GM12891 (cell line): Measurements from ENCODE around the gene MEGF6.

ENCODE experiments used
- DNase-seq: peaks from one replicate; pipeline ENCODE4 v3.0.0; 2011; ENCODE audit warnings: low spot score; ENCODE audit not compliant: insufficient read length
- FAIRE-seq: peaks from 2 replicates; lab custom pipeline; 2011; peaks lifted over from hg19 to GRCh38; lab: Jason Lieb, UNC
- PAX5 ChIP-seq: IDR thresholded peaks from 2 replicates; pipeline ENCODE4 v1.6.1; 2011; ENCODE audit warnings: low read length, moderate library complexity, mild to moderate bottlenecking; ENCODE audit not compliant: insufficient read depth, severe bottlenecking
- POLR2A ChIP-seq: IDR thresholded peaks from 2 replicates; pipeline ENCODE4 v1.6.1; 2011; ENCODE audit warnings: low read depth, low read length, control low read depth
- POLR2AphosphoS5 ChIP-seq: IDR thresholded peaks from 2 replicates; pipeline ENCODE4 v1.6.1; 2011; ENCODE audit warnings: low read depth, low read length, control low read depth
- POU2F2 ChIP-seq: IDR thresholded peaks from 2 replicates; pipeline ENCODE4 v1.6.1; 2011; ENCODE audit warnings: low read depth, mild to moderate bottlenecking, control low read depth, low read length, moderate library complexity
- SPI1 ChIP-seq: IDR thresholded peaks from 2 replicates; pipeline ENCODE4 v1.6.1; 2011; ENCODE audit warnings: low read depth, low read length, control low read depth
- TAF1 ChIP-seq: IDR thresholded peaks from 2 replicates; pipeline ENCODE4 v1.6.1; 2011; ENCODE audit warnings: low read depth, low read length, control low read depth

Gene MEGF6

DNA sequence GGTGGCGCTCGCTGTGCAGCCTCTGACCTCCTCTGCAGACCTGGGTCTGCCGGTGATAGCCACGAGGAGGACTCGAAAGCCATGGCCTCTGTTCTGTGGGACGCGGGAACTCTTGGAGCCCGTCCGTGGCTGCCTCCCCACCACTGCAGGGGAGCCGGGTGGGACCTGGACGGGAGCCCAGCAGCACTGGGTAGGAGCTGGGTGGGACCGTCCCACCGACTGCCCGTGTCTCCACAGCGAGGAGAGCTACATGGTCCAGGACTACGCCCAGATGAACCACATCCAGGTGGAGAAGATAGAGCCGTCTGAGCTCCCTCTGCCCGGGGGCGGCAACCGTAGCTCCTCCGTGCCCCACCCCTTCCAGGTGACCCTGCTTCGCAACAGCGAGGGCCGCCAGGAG is 133.1 kb downstream of the MEGF6 start:
- FAIRE-seq (no peak), DNase-seq (no peak)
- no peak for TF ChIP-seq SPI1
- TF ChIP-seq POLR2A, result no peak
- no peak for TF ChIP-seq POLR2AphosphoS5
- TF ChIP-seq POU2F2, result no peak

DNA sequence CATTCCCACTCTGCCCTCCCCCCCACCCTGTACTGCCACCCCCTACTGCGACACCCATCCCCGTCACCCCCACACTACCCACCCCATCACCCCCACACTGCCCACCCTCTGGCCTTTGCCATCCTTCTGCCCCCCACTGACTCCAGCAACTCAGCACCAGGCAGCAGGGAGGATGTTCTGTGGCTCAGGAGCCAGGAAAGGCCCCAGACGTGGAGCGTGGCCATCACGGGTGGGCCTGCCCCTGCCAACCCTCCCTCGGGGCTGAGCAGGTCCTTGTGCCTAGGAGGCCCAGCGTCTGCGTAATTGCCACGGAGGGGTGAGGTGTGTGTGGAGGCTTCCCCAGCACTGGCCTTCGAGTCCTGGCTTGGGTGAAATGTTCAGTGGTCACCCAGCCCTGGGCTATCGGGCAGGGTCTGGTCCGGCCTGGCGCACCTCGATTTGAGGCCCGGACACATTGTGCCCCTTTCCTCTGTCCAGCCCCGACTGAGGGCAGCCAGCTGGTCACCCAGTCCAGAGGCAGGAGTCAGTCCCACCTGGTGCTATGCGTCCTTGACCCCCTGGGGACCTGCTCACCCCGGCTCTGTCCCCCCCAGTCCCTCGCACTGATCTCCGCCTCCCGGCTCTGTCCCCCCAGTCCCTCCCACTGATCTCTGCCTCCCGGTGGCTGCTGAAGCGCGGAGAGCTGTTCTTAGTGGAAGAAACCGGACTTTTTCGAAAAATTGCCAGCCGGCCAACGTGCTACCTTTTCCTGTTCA is 133.9 kb downstream of the MEGF6 start:
- TF ChIP-seq SPI1 (no peak), TAF1 (no peak), POU2F2 (no peak), POLR2A (no peak), POLR2AphosphoS5 (no peak), PAX5 (no peak)
- FAIRE-seq (no peak), DNase-seq (peak; percentile 64)

DNA sequence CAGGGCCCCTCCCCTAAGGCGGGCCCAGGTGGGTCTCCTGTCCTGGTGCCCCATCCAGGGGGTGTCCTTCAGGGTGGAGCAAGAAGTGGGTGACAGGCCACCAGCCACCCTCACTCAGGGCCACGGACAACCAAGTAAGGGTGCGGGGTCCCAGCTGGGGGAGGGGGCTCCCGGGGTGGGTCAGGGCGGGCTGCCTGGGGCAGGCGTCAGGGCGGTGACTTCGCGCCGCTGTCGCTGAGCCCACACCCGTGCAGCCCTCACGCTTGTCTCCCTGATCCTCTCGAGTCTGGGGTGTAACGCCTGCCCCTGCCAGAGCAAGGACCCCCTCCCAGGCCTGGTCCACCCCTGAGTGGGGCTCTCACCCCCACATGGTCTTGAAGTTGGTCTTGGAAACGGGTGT is 134.6 kb downstream of the MEGF6 start:
- no peak for FAIRE-seq
- no peak for TF ChIP-seq SPI1
- TF ChIP-seq PAX5, result no peak
- no peak for TF ChIP-seq TAF1
- TF ChIP-seq POLR2AphosphoS5, result no peak
- no peak for TF ChIP-seq POU2F2
- TF ChIP-seq POLR2A, result no peak
- no peak for DNase-seq

DNA sequence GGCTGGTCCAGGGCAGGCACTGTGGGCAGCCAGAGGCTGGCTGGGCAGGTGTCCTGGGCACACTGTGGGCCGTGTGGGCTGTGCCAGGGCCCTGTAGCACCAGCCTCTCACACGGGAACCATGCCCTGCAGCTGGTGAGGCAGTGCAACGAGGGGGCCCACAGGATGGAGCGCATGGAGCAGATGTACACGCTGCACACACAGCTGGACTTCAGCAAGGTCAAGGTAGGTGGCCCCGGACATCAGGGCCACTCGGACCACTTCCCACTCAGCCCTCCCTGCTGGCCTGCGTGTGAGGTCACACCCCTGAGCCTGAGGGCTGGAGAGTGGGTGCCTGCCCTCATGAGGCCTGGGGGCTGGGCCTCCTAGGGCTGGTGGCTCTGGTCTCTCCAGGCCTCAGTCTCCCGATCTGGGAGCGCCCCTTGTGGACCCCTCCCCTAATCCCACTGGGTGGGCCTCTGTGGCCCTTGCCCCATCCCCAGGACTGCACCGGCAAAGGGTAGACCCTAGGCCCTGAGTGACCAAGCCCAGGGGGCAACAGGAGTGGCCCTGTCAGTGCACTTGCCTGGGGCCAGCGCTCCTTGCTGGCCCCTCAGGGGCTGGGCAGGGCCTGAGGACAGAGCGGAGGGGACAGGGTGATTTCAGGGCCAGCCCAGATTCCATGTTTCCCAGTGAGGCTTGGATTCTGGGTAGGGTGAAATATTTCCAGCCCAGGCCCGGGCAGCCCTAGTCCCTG is 135.3 kb downstream of the MEGF6 start:
- FAIRE-seq (no peak), DNase-seq (no peak)
- no peak for TF ChIP-seq SPI1
- TF ChIP-seq PAX5, result no peak
- TF ChIP-seq POU2F2, result no peak
- TF ChIP-seq TAF1, result no peak
- TF ChIP-seq POLR2A, result no peak
- no peak for TF ChIP-seq POLR2AphosphoS5

DNA sequence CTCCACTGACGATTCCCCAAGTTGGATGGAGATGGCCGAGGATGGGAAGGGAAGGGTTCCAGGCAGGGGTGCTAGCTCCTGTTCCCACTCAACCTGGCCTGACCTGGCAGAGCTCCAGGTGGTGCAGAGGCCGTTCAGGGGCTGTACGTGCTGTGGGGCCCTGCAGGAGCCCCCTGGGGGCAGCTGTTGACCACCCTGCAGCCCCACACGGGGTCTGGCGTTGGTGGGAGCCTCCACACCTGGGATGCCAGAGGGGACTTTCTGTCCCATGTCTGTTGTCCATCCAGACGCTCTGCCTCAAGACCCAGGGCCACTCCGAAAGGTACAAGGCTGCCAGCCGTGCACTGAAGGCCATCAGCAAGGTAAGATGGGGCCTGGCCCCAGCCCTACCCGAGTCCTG is 136.9 kb downstream of the MEGF6 start:
- DNase-seq (no peak), FAIRE-seq (no peak)
- TF ChIP-seq SPI1 (no peak), PAX5 (no peak), POLR2A (no peak), POU2F2 (no peak), POLR2AphosphoS5 (no peak), TAF1 (no peak)

DNA sequence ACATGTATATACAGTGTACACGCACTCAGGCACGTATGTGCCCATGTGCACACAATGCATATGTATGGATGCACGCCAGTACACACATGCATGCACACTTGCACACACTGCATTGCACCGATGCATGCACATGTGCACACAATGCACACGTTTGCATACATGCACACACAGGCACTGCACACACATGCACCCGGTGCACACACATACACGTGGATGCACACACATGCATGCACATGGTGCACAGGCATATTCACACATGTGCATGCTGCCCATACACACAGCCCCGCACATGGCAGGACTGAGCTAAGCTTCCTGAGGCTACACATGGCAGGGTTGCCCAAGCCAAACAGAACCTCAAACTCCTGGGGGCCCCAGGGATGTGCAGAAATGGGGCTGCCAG is 137.3 kb downstream of the MEGF6 start:
- DNase-seq (no peak), FAIRE-seq (peak; percentile 28)
- no peak for TF ChIP-seq POU2F2
- no peak for TF ChIP-seq POLR2AphosphoS5
- TF ChIP-seq POLR2A, result no peak
- no peak for TF ChIP-seq PAX5
- no peak for TF ChIP-seq TAF1
- TF ChIP-seq SPI1, result no peak

DNA sequence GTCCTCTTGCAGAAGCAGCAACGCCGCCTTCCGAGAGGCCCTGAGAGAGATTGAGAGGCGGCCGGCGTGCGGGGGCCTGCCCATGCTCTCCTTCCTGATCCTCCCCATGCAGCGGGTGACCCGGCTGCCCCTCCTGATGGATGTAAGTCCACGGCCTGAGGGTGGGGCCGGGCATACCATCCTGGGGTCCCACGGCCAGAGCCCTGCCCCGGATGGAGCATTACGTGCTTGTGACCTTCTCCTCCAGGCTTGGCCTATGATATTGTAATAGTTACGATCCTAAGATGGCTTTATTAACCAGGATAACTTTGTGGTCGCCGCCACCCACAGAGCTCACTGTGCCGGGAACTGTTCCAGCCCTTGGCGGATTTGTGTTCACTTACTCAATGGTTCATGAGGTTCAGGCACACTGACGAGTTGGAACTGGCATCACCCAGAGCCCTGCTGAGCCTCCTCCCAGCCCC is 137.9 kb downstream of the MEGF6 start:
- TF ChIP-seq SPI1 (no peak), PAX5 (no peak), POLR2AphosphoS5 (no peak), TAF1 (no peak), POLR2A (no peak), POU2F2 (no peak)
- DNase-seq (no peak), FAIRE-seq (no peak)

DNA sequence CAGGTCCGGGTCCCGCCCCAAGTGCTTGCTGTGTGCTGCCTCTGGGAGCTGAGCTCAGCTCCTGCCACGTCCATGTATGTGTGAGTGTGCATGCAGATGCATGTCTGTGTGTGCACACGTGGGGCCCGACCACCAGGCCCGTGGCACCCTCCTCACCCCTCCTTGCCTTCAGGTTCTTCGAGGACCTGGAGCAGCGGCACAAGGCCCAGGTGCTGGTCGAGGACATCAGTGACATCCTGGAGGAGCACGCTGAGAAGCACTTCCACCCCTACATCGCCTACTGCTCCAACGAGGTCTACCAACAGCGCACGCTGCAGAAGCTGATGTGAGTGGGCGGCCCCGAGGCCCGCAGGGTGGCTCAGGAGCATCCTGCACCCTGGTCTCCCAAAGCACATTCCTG is 138.4 kb downstream of the MEGF6 start:
- DNase-seq, result no peak
- FAIRE-seq, result no peak
- TF ChIP-seq SPI1 (no peak), TAF1 (no peak), PAX5 (no peak), POLR2A (no peak), POLR2AphosphoS5 (no peak), POU2F2 (no peak)
